Liver (tissue), 3 donors: ENCODE data around the gene NKX3-2.

Source experiments
- EGR1 ChIP-seq, 2 donors: IDR thresholded peaks; 2 replicates each; pipeline ENCODE4 v1.6.1; 2016 to 2018; ENCODE audit warnings: antibody characterized with exemption in 2 of 2, low read depth in 2 of 2
- FOXA1 ChIP-seq: IDR thresholded peaks from 2 replicates; pipeline ENCODE4 v1.6.1; 2016; ENCODE audit warnings: antibody characterized with exemption
- GABPA ChIP-seq, 2 donors: IDR thresholded peaks in 1 of 2; conservative IDR thresholded peaks in 1 of 2; 2 replicates each; pipeline ENCODE4 v1.6.1; 2016; ENCODE audit warnings: antibody characterized with exemption in 2 of 2, mild to moderate bottlenecking in 1 of 2, moderate library complexity in 1 of 2
- HNF4A ChIP-seq, 2 donors: conservative IDR thresholded peaks; 2 replicates each; pipeline ENCODE4 v1.6.1; 2016; ENCODE audit warnings: antibody characterized with exemption in 2 of 2, mild to moderate bottlenecking in 2 of 2
- JUND ChIP-seq, 2 donors: IDR thresholded peaks; 2 replicates each; pipeline ENCODE4 v1.6.1; 2016; ENCODE audit warnings: antibody characterized with exemption in 2 of 2
- RAD21 ChIP-seq, 2 donors: IDR thresholded peaks; 2 replicates each; pipeline ENCODE4 v1.6.1; 2016; ENCODE audit warnings: antibody characterized with exemption in 2 of 2, mild to moderate bottlenecking in 2 of 2
- SP1 ChIP-seq: IDR thresholded peaks from 2 replicates; pipeline ENCODE4 v1.6.1; 2018; ENCODE audit warnings: antibody characterized with exemption, mild to moderate bottlenecking
- TAF1 ChIP-seq: conservative IDR thresholded peaks from 2 replicates; pipeline ENCODE4 v1.6.1; 2016; ENCODE audit warnings: antibody characterized with exemption, mild to moderate bottlenecking
- TF ChIP-seq, protein P1 (sequence below): fragments of 150-350 bp; IDR thresholded peaks from 2 replicates; pipeline ENCODE4 v1.5.1; 2017; ENCODE audit warnings: improper control_type of control experiment, low read depth, low read length; ENCODE audit not compliant: missing input control
- TF ChIP-seq, protein P2 (sequence below): IDR thresholded peaks from 2 replicates; pipeline ENCODE4 v1.6.1; 2016; ENCODE audit warnings: antibody characterized with exemption, mild to moderate bottlenecking
- TF ChIP-seq, protein P3 (sequence below): IDR thresholded peaks from 2 replicates; pipeline ENCODE4 v1.6.1; 2016; ENCODE audit warnings: antibody characterized with exemption
- TF ChIP-seq, protein P4 (sequence below): IDR thresholded peaks from 2 replicates; pipeline ENCODE4 v1.6.1; 2016; ENCODE audit warnings: antibody characterized with exemption
- donor health status: healthy.
- donor health status: healthy.

DNA sequence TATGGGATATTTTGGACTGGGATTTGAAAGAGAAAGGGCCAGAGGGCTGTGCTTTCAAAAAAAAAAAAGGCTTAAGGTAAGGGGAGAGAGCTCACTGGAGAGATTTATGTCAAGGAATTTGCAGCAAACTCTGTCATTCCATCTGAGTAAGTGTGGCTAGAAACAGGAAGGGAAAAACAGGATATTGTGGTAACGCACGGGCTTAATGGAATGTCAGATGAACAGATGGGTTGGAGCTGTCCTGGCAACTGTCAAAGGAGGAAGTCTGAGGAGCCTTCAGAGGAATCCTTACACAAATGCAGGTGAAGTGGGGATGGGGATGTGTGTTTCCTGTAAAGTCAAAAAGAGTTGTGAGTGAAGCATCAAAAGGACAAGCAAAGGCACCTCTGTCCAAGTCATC is 15.1 kb upstream of the NKX3-2 start:
- TF ChIP-seq SP1 (no peak), RAD21 (IDR thresholded peaks at IDR 0.05) (no peak), TAF1 (no peak), FOXA1 (no peak), JUND (IDR thresholded peaks at IDR 0.05) (no peak), HNF4A (conservative IDR thresholded peaks at IDR 0.05) (no peak), GABPA (IDR thresholded peaks at IDR 0.05 in 1 of 2, conservative IDR thresholded peaks at IDR 0.05 in 1 of 2) (no peak), EGR1 (IDR thresholded peaks at IDR 0.05; ENCODE audit: low read depth in 2 of 2) (no peak)
- TF ChIP-seq, protein P1, sequence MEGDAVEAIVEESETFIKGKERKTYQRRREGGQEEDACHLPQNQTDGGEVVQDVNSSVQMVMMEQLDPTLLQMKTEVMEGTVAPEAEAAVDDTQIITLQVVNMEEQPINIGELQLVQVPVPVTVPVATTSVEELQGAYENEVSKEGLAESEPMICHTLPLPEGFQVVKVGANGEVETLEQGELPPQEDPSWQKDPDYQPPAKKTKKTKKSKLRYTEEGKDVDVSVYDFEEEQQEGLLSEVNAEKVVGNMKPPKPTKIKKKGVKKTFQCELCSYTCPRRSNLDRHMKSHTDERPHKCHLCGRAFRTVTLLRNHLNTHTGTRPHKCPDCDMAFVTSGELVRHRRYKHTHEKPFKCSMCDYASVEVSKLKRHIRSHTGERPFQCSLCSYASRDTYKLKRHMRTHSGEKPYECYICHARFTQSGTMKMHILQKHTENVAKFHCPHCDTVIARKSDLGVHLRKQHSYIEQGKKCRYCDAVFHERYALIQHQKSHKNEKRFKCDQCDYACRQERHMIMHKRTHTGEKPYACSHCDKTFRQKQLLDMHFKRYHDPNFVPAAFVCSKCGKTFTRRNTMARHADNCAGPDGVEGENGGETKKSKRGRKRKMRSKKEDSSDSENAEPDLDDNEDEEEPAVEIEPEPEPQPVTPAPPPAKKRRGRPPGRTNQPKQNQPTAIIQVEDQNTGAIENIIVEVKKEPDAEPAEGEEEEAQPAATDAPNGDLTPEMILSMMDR, result no peak
- TF ChIP-seq, protein P2, sequence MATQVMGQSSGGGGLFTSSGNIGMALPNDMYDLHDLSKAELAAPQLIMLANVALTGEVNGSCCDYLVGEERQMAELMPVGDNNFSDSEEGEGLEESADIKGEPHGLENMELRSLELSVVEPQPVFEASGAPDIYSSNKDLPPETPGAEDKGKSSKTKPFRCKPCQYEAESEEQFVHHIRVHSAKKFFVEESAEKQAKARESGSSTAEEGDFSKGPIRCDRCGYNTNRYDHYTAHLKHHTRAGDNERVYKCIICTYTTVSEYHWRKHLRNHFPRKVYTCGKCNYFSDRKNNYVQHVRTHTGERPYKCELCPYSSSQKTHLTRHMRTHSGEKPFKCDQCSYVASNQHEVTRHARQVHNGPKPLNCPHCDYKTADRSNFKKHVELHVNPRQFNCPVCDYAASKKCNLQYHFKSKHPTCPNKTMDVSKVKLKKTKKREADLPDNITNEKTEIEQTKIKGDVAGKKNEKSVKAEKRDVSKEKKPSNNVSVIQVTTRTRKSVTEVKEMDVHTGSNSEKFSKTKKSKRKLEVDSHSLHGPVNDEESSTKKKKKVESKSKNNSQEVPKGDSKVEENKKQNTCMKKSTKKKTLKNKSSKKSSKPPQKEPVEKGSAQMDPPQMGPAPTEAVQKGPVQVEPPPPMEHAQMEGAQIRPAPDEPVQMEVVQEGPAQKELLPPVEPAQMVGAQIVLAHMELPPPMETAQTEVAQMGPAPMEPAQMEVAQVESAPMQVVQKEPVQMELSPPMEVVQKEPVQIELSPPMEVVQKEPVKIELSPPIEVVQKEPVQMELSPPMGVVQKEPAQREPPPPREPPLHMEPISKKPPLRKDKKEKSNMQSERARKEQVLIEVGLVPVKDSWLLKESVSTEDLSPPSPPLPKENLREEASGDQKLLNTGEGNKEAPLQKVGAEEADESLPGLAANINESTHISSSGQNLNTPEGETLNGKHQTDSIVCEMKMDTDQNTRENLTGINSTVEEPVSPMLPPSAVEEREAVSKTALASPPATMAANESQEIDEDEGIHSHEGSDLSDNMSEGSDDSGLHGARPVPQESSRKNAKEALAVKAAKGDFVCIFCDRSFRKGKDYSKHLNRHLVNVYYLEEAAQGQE, result no peak
- TF ChIP-seq, protein P3, sequence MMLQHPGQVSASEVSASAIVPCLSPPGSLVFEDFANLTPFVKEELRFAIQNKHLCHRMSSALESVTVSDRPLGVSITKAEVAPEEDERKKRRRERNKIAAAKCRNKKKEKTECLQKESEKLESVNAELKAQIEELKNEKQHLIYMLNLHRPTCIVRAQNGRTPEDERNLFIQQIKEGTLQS, result no peak
- TF ChIP-seq, protein P4, sequence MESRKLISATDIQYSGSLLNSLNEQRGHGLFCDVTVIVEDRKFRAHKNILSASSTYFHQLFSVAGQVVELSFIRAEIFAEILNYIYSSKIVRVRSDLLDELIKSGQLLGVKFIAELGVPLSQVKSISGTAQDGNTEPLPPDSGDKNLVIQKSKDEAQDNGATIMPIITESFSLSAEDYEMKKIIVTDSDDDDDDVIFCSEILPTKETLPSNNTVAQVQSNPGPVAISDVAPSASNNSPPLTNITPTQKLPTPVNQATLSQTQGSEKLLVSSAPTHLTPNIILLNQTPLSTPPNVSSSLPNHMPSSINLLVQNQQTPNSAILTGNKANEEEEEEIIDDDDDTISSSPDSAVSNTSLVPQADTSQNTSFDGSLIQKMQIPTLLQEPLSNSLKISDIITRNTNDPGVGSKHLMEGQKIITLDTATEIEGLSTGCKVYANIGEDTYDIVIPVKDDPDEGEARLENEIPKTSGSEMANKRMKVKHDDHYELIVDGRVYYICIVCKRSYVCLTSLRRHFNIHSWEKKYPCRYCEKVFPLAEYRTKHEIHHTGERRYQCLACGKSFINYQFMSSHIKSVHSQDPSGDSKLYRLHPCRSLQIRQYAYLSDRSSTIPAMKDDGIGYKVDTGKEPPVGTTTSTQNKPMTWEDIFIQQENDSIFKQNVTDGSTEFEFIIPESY, result no peak
